ENCODE measurements around the gene FRAT1. TPM values are rescaled to one million over a fixed set of nuclear protein-coding genes. Genes with fewer than 3 reads are reported as not detected.
A peak's percentile ranks its signal among the peaks of the same experiment; 100 is the strongest.
"Not testable (repeated sequence)": the region's sequence is repeated elsewhere in the genome, so short reads cannot be mapped to it uniquely, and the experiment has no call there.

Gene FRAT1
- total RNA-seq, 2 experiments from 2014 or later = 2.7 to 3.2 TPM

GRCh38 chr10:97336942-97337831 is 18.1 kb downstream of the FRAT1 start:
- Mint-ChIP-seq H3K4me1 (peaks cover 19% of the 10 kb centered on the region), H3K27me3 (no peaks in the 10 kb centered on the region), H3K4me3 (no peak overlapping the region), H3K36me3 (peaks cover 4% of the 10 kb centered on the region), H3K27ac (no peak overlapping the region), H3K9me3 (no peaks in the 10 kb centered on the region)
- no peak for DNase-seq

GRCh38 chr10:97338041-97338440 is 19.0 kb downstream of the FRAT1 start:
- Mint-ChIP-seq H3K27me3 (no peaks in the 10 kb centered on the region), H3K4me1 (peaks cover 11% of the 10 kb centered on the region), H3K36me3 (peaks cover 3% of the 10 kb centered on the region), H3K4me3 (no peak overlapping the region), H3K9me3 (no peaks in the 10 kb centered on the region), H3K27ac (no peak overlapping the region)
- DNase-seq = no peak

- Mint-ChIP-seq H3K9me3 (no peaks in the 10 kb centered on the region), H3K36me3 (no peaks in the 10 kb centered on the region), H3K4me1 (peaks cover 5% of the 10 kb centered on the region), H3K4me3 (no peak overlapping the region), H3K27ac (no peak overlapping the region), H3K27me3 (no peaks in the 10 kb centered on the region)
- no peak for DNase-seq
Measured at GRCh38 chr10:97341416-97341815, 22.3 kb downstream of the FRAT1 start.

- H3K4me1 Mint-ChIP-seq, H3K27me3 Mint-ChIP-seq, DNase-seq, H3K4me3 Mint-ChIP-seq, H3K9me3 Mint-ChIP-seq, H3K27ac Mint-ChIP-seq, H3K36me3 Mint-ChIP-seq: not testable (repeated sequence)
Measured at GRCh38 chr10:97343664-97344063, 24.6 kb downstream of the FRAT1 start.

GRCh38 chr10:97347317-97347716 is 28.2 kb downstream of the FRAT1 start:
- H3K4me3 Mint-ChIP-seq = no peak overlapping the region
- DNase-seq = no peak
- H3K27me3 Mint-ChIP-seq = no peaks in the 10 kb centered on the region
- no peaks in the 10 kb centered on the region for H3K36me3 Mint-ChIP-seq
- H3K9me3 Mint-ChIP-seq = no peaks in the 10 kb centered on the region
- no peak overlapping the region for H3K27ac Mint-ChIP-seq
- no peaks in the 10 kb centered on the region for H3K4me1 Mint-ChIP-seq

GRCh38 chr10:97349752-97350513 is 30.9 kb downstream of the FRAT1 start:
- no peak overlapping the region for H3K4me3 Mint-ChIP-seq
- H3K9me3 Mint-ChIP-seq = no peaks in the 10 kb centered on the region
- no peaks in the 10 kb centered on the region for H3K4me1 Mint-ChIP-seq
- H3K27me3 Mint-ChIP-seq = no peaks in the 10 kb centered on the region
- no peak overlapping the region for H3K27ac Mint-ChIP-seq
- no peaks in the 10 kb centered on the region for H3K36me3 Mint-ChIP-seq
- DNase-seq = no peak

GRCh38 chr10:97353945-97354344 is 34.9 kb downstream of the FRAT1 start:
- no peaks in the 10 kb centered on the region for H3K9me3 Mint-ChIP-seq
- H3K36me3 Mint-ChIP-seq = peaks cover 9% of the 10 kb centered on the region
- H3K27me3 Mint-ChIP-seq = no peaks in the 10 kb centered on the region
- DNase-seq = no peak
- no peak overlapping the region for H3K4me3 Mint-ChIP-seq
- no peaks in the 10 kb centered on the region for H3K4me1 Mint-ChIP-seq
- no peak overlapping the region for H3K27ac Mint-ChIP-seq

- no peaks in the 10 kb centered on the region for H3K9me3 Mint-ChIP-seq
- peaks cover 9% of the 10 kb centered on the region for H3K36me3 Mint-ChIP-seq
- no peak overlapping the region for H3K27ac Mint-ChIP-seq
- no peaks in the 10 kb centered on the region for H3K4me1 Mint-ChIP-seq
- no peak for DNase-seq
- H3K27me3 Mint-ChIP-seq = no peaks in the 10 kb centered on the region
- H3K4me3 Mint-ChIP-seq = no peak overlapping the region
Measured at GRCh38 chr10:97355571-97355975, 36.5 kb downstream of the FRAT1 start.

GRCh38 chr10:97356318-97356914 is 37.3 kb downstream of the FRAT1 start:
- Mint-ChIP-seq H3K36me3 (peaks cover 12% of the 10 kb centered on the region), H3K27me3 (no peaks in the 10 kb centered on the region), H3K4me1 (no peaks in the 10 kb centered on the region), H3K27ac (peak overlapping the region; percentile 26), H3K4me3 (no peak overlapping the region), H3K9me3 (no peaks in the 10 kb centered on the region)
- no peak for DNase-seq

GRCh38 chr10:97356918-97357317 is 37.8 kb downstream of the FRAT1 start:
- H3K9me3 Mint-ChIP-seq = no peaks in the 10 kb centered on the region
- DNase-seq = no peak
- no peak overlapping the region for H3K4me3 Mint-ChIP-seq
- H3K36me3 Mint-ChIP-seq = peaks cover 12% of the 10 kb centered on the region
- no peak overlapping the region for H3K27ac Mint-ChIP-seq
- H3K27me3 Mint-ChIP-seq = no peaks in the 10 kb centered on the region
- no peaks in the 10 kb centered on the region for H3K4me1 Mint-ChIP-seq

- H3K9me3 Mint-ChIP-seq = no peaks in the 10 kb centered on the region
- H3K4me1 Mint-ChIP-seq = no peaks in the 10 kb centered on the region
- DNase-seq = no peak
- no peak overlapping the region for H3K4me3 Mint-ChIP-seq
- peaks cover 14% of the 10 kb centered on the region for H3K36me3 Mint-ChIP-seq
- H3K27me3 Mint-ChIP-seq = no peaks in the 10 kb centered on the region
- H3K27ac Mint-ChIP-seq = no peak overlapping the region
Measured at GRCh38 chr10:97358349-97358748, 39.3 kb downstream of the FRAT1 start.

GRCh38 chr10:97358781-97359180 is 39.7 kb downstream of the FRAT1 start:
- DNase-seq = no peak
- no peak overlapping the region for H3K27ac Mint-ChIP-seq
- H3K4me3 Mint-ChIP-seq = no peak overlapping the region

GRCh38 chr10:97360705-97361536 is 41.9 kb downstream of the FRAT1 start:
- Mint-ChIP-seq H3K4me3 (no peak overlapping the region), H3K27ac (no peak overlapping the region), H3K9me3 (no peaks in the 10 kb centered on the region), H3K4me1 (no peaks in the 10 kb centered on the region), H3K27me3 (no peaks in the 10 kb centered on the region), H3K36me3 (peaks cover 28% of the 10 kb centered on the region)
- DNase-seq = no peak

More at GRCh38 chr10:97358781-97359180, 39.7 kb downstream of the FRAT1 start:
- Mint-ChIP-seq H3K36me3 (peaks cover 16% of the 10 kb centered on the region), H3K4me1 (no peaks in the 10 kb centered on the region), H3K27me3 (no peaks in the 10 kb centered on the region), H3K9me3 (no peaks in the 10 kb centered on the region)

GRCh38 chr10:97361537-97361901 is 42.4 kb downstream of the FRAT1 start:
- Mint-ChIP-seq H3K27me3 (no peaks in the 10 kb centered on the region), H3K9me3 (no peaks in the 10 kb centered on the region), H3K27ac (no peak overlapping the region), H3K4me3 (no peak overlapping the region), H3K4me1 (no peaks in the 10 kb centered on the region), H3K36me3 (peaks cover 22% of the 10 kb centered on the region)
- no peak for DNase-seq

All from activated naive CD8-positive, alpha-beta T cell treated with anti-CD3 and anti-CD28 coated beads for 36 hours (primary cell).